Measurements from ENCODE around the gene KRTAP12-1.

DNA sequence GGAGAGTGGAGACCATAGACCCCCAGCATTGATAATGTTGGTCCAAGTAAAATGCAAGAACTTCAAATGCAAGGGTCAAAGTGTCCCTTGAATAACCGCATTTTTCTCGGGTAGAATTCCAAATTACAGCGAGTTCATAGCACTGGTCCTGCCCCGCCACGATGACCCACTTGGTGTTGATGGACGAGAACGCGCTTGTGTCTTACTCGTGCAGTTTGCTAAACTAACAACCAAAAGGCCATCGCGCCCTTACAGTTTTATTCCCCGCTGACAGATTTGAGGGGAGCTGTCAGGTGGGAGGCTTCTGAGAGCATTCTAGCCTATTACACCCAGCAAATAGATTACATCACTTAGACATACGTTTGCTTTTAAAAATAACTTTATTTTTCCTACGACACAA lies 46.8 kb upstream of the KRTAP12-1 start:
- no peak for TF ChIP-seq TCF12 (IDR thresholded peaks at IDR 0.05; ENCODE audit: low read depth)
- TF ChIP-seq YY1 (IDR thresholded peaks at IDR 0.05; ENCODE audit: low read depth) = no peak
- TF ChIP-seq TEAD4 (IDR thresholded peaks at IDR 0.05) = no peak
- no peak for TF ChIP-seq CEBPB (IDR thresholded peaks at IDR 0.05)
- no peak for TF ChIP-seq EP300 (IDR thresholded peaks at IDR 0.05; ENCODE audit: borderline replicate concordance)
- TF ChIP-seq, protein P1, sequence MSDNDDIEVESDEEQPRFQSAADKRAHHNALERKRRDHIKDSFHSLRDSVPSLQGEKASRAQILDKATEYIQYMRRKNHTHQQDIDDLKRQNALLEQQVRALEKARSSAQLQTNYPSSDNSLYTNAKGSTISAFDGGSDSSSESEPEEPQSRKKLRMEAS (IDR thresholded peaks at IDR 0.05) = no peak
- no peak for TF ChIP-seq FOXM1 (IDR thresholded peaks at IDR 0.05; ENCODE audit: borderline replicate concordance, low read depth)
- no peak for TF ChIP-seq RAD21 (IDR thresholded peaks at IDR 0.05; ENCODE audit: low read depth)
- no peak for TF ChIP-seq EGR1 (IDR thresholded peaks at IDR 0.05)
- TF ChIP-seq, protein P2, sequence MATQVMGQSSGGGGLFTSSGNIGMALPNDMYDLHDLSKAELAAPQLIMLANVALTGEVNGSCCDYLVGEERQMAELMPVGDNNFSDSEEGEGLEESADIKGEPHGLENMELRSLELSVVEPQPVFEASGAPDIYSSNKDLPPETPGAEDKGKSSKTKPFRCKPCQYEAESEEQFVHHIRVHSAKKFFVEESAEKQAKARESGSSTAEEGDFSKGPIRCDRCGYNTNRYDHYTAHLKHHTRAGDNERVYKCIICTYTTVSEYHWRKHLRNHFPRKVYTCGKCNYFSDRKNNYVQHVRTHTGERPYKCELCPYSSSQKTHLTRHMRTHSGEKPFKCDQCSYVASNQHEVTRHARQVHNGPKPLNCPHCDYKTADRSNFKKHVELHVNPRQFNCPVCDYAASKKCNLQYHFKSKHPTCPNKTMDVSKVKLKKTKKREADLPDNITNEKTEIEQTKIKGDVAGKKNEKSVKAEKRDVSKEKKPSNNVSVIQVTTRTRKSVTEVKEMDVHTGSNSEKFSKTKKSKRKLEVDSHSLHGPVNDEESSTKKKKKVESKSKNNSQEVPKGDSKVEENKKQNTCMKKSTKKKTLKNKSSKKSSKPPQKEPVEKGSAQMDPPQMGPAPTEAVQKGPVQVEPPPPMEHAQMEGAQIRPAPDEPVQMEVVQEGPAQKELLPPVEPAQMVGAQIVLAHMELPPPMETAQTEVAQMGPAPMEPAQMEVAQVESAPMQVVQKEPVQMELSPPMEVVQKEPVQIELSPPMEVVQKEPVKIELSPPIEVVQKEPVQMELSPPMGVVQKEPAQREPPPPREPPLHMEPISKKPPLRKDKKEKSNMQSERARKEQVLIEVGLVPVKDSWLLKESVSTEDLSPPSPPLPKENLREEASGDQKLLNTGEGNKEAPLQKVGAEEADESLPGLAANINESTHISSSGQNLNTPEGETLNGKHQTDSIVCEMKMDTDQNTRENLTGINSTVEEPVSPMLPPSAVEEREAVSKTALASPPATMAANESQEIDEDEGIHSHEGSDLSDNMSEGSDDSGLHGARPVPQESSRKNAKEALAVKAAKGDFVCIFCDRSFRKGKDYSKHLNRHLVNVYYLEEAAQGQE (IDR thresholded peaks at IDR 0.05; ENCODE audit: low read depth) = no peak
- TF ChIP-seq, protein P3, sequence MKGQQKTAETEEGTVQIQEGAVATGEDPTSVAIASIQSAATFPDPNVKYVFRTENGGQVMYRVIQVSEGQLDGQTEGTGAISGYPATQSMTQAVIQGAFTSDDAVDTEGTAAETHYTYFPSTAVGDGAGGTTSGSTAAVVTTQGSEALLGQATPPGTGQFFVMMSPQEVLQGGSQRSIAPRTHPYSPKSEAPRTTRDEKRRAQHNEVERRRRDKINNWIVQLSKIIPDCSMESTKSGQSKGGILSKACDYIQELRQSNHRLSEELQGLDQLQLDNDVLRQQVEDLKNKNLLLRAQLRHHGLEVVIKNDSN (IDR thresholded peaks at IDR 0.05) = no peak
- TF ChIP-seq TAF1 (IDR thresholded peaks at IDR 0.05; ENCODE audit: low read depth) = no peak
- no peak for TF ChIP-seq ZBTB7A (IDR thresholded peaks at IDR 0.05; ENCODE audit: low read depth)
- TF ChIP-seq CREB1 (IDR thresholded peaks at IDR 0.05; ENCODE audit: low read depth) = no peak

Measured in Ishikawa (cell line).